DND-41 (cell line): ENCODE data around the gene WBP2NL.

Experiments used
- ATAC-seq: fragments of 200-7000 bp; cut with Tn5 transposase; 3 replicates; pipeline ENCODE4 v1.9.1; 2021; ENCODE audit warnings: low read depth; ENCODE audit not compliant: insufficient read depth
- DNase-seq: peaks from one replicate; pipeline ENCODE4 v3.0.0-alpha.2; 2020
- H2AFZ ChIP-seq: 2 replicates; pipeline ENCODE4 v1.6.0; 2012; ENCODE audit warnings: low read depth, low read length
- H3K27ac ChIP-seq: 2 replicates; pipeline ENCODE4 v1.5.1; 2012; ENCODE audit warnings: low read length, inconsistent platforms
- H3K27me3 ChIP-seq: fragments of 200-600 bp; sonication (generic); 2 replicates; pipeline ENCODE4 v1.6.0; 2012; ENCODE audit warnings: low read length, mild to moderate bottlenecking, inconsistent platforms; ENCODE audit not compliant: insufficient read depth, poor library complexity
- H3K36me3 ChIP-seq: 2 replicates; pipeline ENCODE4 v1.5.1; 2012; ENCODE audit warnings: low read length, inconsistent platforms; ENCODE audit not compliant: insufficient read depth
- H3K4me1 ChIP-seq: 2 replicates; pipeline ENCODE4 v1.5.1; 2012; ENCODE audit warnings: mild to moderate bottlenecking, low read length; ENCODE audit not compliant: insufficient read depth
- H3K4me2 ChIP-seq: 2 replicates; pipeline ENCODE4 v1.6.0; 2012; ENCODE audit warnings: mild to moderate bottlenecking, moderate library complexity, low read length, inconsistent platforms; ENCODE audit not compliant: insufficient read depth
- H3K4me3 ChIP-seq, 2 experiments: fragments of 200-600 bp in 1 of 2; shearing (Covaris generic) in 1 of 2; 2 replicates each; pipeline ENCODE4 v1.5.1; 2012 to 2016; ENCODE audit warnings: inconsistent platforms in 2 of 2, low read length in 2 of 2, mild to moderate bottlenecking in 2 of 2, low read depth in 1 of 2, moderate library complexity in 1 of 2
- H3K79me2 ChIP-seq: 2 replicates; pipeline ENCODE4 v1.6.0; 2012; ENCODE audit warnings: low read length, inconsistent platforms; ENCODE audit not compliant: insufficient read depth
- H3K9ac ChIP-seq: 2 replicates; pipeline ENCODE4 v1.6.0; 2012; ENCODE audit warnings: low read depth, mild to moderate bottlenecking, inconsistent platforms, low read length, moderate library complexity
- H3K9me3 ChIP-seq: 2 replicates; pipeline ENCODE4 v1.5.1; 2012; ENCODE audit warnings: low read length, moderate library complexity, mild to moderate bottlenecking, inconsistent platforms; ENCODE audit not compliant: insufficient read depth, severe bottlenecking
- H4K20me1 ChIP-seq: 2 replicates; pipeline ENCODE4 v1.6.0; 2012; ENCODE audit warnings: low read length; ENCODE audit not compliant: insufficient read depth
- EZH2 ChIP-seq: IDR thresholded peaks from 3 replicates; pipeline ENCODE4 v1.6.1; 2012; ENCODE audit warnings: borderline replicate concordance, low read depth, mild to moderate bottlenecking, moderate library complexity, low read length, inconsistent platforms; ENCODE audit not compliant: severe bottlenecking
- TF ChIP-seq, protein P1 (sequence below): IDR thresholded peaks from 2 replicates; pipeline ENCODE4 v1.5.1; 2012; ENCODE audit warnings: borderline replicate concordance, low read length, moderate library complexity, mild to moderate bottlenecking; ENCODE audit not compliant: poor library complexity, severe bottlenecking; ENCODE audit errors: extremely low read depth

The WBP2NL gene

DNA sequence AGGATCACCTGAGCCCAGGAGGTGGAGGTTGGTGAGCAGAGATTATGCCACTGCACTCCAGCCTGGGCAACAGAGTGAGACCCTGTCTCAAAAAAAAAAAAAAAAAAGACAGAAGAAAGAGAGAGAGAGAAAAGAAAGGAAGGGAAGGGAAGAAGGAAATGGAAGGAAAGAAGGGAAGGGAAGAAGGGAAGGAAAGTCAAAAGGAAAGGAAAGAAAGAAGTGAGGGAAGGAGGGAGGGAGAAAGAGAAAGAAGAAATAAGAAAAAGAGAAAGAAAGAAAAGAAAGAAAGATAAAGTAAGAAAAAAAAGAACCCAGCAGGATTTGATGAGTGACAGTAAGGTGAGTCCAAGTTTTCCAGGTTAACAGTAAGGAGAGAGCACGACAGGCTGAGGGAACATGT lies 19.6 kb downstream of the WBP2NL start:
- ATAC-seq (no peak), DNase-seq (no peak)
- no peak for TF ChIP-seq EZH2
- TF ChIP-seq, protein P1, sequence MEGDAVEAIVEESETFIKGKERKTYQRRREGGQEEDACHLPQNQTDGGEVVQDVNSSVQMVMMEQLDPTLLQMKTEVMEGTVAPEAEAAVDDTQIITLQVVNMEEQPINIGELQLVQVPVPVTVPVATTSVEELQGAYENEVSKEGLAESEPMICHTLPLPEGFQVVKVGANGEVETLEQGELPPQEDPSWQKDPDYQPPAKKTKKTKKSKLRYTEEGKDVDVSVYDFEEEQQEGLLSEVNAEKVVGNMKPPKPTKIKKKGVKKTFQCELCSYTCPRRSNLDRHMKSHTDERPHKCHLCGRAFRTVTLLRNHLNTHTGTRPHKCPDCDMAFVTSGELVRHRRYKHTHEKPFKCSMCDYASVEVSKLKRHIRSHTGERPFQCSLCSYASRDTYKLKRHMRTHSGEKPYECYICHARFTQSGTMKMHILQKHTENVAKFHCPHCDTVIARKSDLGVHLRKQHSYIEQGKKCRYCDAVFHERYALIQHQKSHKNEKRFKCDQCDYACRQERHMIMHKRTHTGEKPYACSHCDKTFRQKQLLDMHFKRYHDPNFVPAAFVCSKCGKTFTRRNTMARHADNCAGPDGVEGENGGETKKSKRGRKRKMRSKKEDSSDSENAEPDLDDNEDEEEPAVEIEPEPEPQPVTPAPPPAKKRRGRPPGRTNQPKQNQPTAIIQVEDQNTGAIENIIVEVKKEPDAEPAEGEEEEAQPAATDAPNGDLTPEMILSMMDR, result no peak
- Histone ChIP-seq H3K79me2 (no peaks in the 10 kb centered on the region), H3K9me3 (no peaks in the 10 kb centered on the region), H3K4me2 (no peak overlapping the region), H3K27ac (no peak overlapping the region), H3K9ac (no peak overlapping the region), H3K36me3 (no peaks in the 10 kb centered on the region), H3K27me3 (peaks cover 2% of the 10 kb centered on the region), H3K4me1 (no peaks in the 10 kb centered on the region), H4K20me1 (no peaks in the 10 kb centered on the region), H2AFZ (no peak overlapping the region), H3K4me3 (no peak overlapping the region)

- DNase-seq (no peak), ATAC-seq (no peak)
- no peak overlapping the region for H3K9ac ChIP-seq
- H3K27ac ChIP-seq, result no peak overlapping the region
- no peaks in the 10 kb centered on the region for H3K79me2 ChIP-seq
- H3K4me3 ChIP-seq, result no peak overlapping the region
- peaks cover 2% of the 10 kb centered on the region for H3K27me3 ChIP-seq
- H3K4me2 ChIP-seq, result no peak overlapping the region
- no peaks in the 10 kb centered on the region for H4K20me1 ChIP-seq
- H3K4me1 ChIP-seq, result no peaks in the 10 kb centered on the region
- no peaks in the 10 kb centered on the region for H3K9me3 ChIP-seq
- no peaks in the 10 kb centered on the region for H3K36me3 ChIP-seq
- TF ChIP-seq, protein P1, result no peak
- no peak for TF ChIP-seq EZH2
- no peak overlapping the region for H2AFZ ChIP-seq
Observed at GRCh38 chr22:42021571-42021970, 23.0 kb downstream of the WBP2NL start.

DNA sequence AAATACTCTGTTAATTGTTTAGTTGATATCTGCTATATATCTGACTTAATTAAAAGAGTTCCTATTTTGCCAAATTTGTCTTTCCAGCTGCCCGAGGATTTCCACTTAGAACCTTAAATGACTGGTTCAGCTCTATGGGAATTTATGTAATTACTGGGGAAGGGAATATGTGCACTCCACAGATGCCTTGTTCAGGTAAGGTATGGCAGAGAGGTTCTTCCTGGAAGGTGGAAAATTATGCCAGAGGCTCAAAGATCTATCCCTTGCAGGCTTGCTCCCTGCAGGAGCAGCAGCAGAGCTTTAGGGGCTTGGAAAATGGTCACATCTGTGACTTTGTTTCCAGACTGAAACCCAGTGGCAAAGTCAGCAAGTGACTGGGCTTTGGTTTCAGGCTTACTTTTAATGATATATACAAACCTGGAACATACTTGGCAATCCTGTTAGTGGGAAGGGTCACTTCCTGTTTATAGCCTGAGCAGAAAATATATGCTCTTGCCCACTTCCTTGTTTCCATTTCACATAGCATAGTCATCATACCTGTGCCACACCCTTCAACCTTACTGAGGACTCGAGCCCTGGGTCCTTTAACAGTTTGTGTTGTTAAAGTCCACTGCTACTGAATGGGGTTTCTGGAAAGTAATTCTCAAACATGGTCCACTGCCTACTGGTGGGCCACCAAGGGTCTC lies 23.7 kb downstream of the WBP2NL start:
- no peak for DNase-seq
- H4K20me1 ChIP-seq, result no peaks in the 10 kb centered on the region
- no peaks in the 10 kb centered on the region for H3K27me3 ChIP-seq
- no peak overlapping the region for H3K9ac ChIP-seq
- H3K9me3 ChIP-seq, result no peaks in the 10 kb centered on the region
- no peaks in the 10 kb centered on the region for H3K4me1 ChIP-seq
- no peak overlapping the region for H3K27ac ChIP-seq
- TF ChIP-seq, protein P1, result no peak
- TF ChIP-seq EZH2, result no peak
- H3K79me2 ChIP-seq, result no peaks in the 10 kb centered on the region
- H3K4me2 ChIP-seq, result no peak overlapping the region
- H3K36me3 ChIP-seq, result no peaks in the 10 kb centered on the region
- H3K4me3 ChIP-seq, result no peak overlapping the region
- no peak for ATAC-seq
- H2AFZ ChIP-seq, result no peak overlapping the region

DNA sequence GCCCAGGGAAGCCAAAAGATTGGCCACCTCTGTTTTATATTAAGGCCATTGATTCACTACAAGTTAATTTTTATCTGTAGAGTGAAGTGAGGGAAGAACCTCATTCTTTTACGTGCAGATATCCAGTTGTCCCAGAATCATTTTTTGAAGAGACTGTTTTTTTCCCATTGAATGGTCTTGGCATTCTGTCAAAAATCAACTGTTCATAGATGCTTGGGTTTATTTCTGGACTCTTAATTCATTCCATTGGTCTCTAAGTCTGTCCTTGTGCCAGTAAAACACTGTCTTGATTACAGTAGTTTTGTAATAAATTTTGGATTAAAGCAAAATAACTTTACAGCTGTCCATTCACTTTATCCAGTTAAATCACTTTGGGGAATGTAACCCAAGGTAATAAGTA lies 26.8 kb downstream of the WBP2NL start:
- DNase-seq (no peak), ATAC-seq (no peak)
- Histone ChIP-seq H3K9ac (no peak overlapping the region), H3K4me3 (no peak overlapping the region), H3K79me2 (no peaks in the 10 kb centered on the region), H4K20me1 (no peaks in the 10 kb centered on the region), H3K36me3 (no peaks in the 10 kb centered on the region), H3K27ac (no peak overlapping the region), H3K4me1 (no peaks in the 10 kb centered on the region), H3K4me2 (no peak overlapping the region), H2AFZ (no peak overlapping the region), H3K27me3 (no peaks in the 10 kb centered on the region), H3K9me3 (no peaks in the 10 kb centered on the region)
- no peak for TF ChIP-seq EZH2
- TF ChIP-seq, protein P1, result no peak
